CD14-positive monocyte (primary cell): ENCODE results near the gene CARS2. TPM values are rescaled to one million over a fixed set of nuclear protein-coding genes. Genes with fewer than 3 reads are reported as not detected.
"Not testable (repeated sequence)": the region's sequence is repeated elsewhere in the genome, so short reads cannot be mapped to it uniquely, and the experiment has no call there.

Experiments used
- DNase-seq, 3 donors: peaks; one replicate each; pipeline ENCODE4 v3.0.0-alpha.2; 2011 to 2022
- H2AFZ ChIP-seq: 2 replicates; pipeline ENCODE4 v1.6.0; 2012; ENCODE audit warnings: mild to moderate bottlenecking, low read depth, low read length, inconsistent platforms; ENCODE audit not compliant: insufficient read depth, poor library complexity, severe bottlenecking
- H3K27ac ChIP-seq, 2 donors: 1 replicate in 1 of 2; 2 replicates in 1 of 2; pipeline ENCODE4 v1.5.1; 2012 to 2013; ENCODE audit warnings: low read length in 2 of 2, control low read depth in 1 of 2, inconsistent platforms in 1 of 2, low read depth in 1 of 2, mild to moderate bottlenecking in 1 of 2
- H3K27me3 ChIP-seq, 2 donors: one replicate each; pipeline versions ENCODE4 v1.6.0 to v1.6.1; 2011 to 2013; ENCODE audit warnings: low read length in 2 of 2; ENCODE audit not compliant: control insufficient read depth in 2 of 2, insufficient read depth in 2 of 2
- H3K36me3 ChIP-seq, 2 donors: replicated peaks in 1 of 2; 1 replicate in 1 of 2; 2 replicates in 1 of 2; pipeline versions ENCODE4 v1.5.1 to v1.6.1; 2012 to 2013; ENCODE audit warnings: low read length in 2 of 2, control low read depth in 1 of 2, inconsistent platforms in 1 of 2, mild to moderate bottlenecking in 1 of 2; ENCODE audit not compliant: insufficient read depth in 2 of 2, control insufficient read depth in 1 of 2
- H3K4me1 ChIP-seq, 2 donors: 1 replicate in 1 of 2; 2 replicates in 1 of 2; pipeline versions ENCODE4 v1.5.1 to v1.6.1; 2012 to 2013; ENCODE audit warnings: low read length in 2 of 2, control low read depth in 1 of 2, inconsistent platforms in 1 of 2, mild to moderate bottlenecking in 1 of 2, moderate library complexity in 1 of 2; ENCODE audit not compliant: insufficient read depth in 2 of 2, control insufficient read depth in 1 of 2
- H3K4me2 ChIP-seq: replicated peaks from 2 replicates; pipeline ENCODE3; 2012; ENCODE audit warnings: low read length, moderate library complexity, mild to moderate bottlenecking; ENCODE audit not compliant: poor library complexity, severe bottlenecking; ENCODE audit errors: extremely low read depth
- H3K4me3 ChIP-seq, 3 experiments: fragments of 200-600 bp in 1 of 3; sonication (generic) in 1 of 3; replicated peaks in 1 of 3; 1 replicate in 2 of 3; 2 replicates in 1 of 3; pipeline ENCODE4 v1.5.1; 2011 to 2013; ENCODE audit warnings: low read length in 3 of 3, mild to moderate bottlenecking in 3 of 3, control low read depth in 2 of 3, low read depth in 2 of 3, inconsistent platforms in 1 of 3, moderate library complexity in 1 of 3
- H3K79me2 ChIP-seq: 2 replicates; pipeline ENCODE4 v1.6.0; 2012; ENCODE audit warnings: mild to moderate bottlenecking, control low read depth, inconsistent platforms, low read length, moderate library complexity; ENCODE audit not compliant: insufficient read depth
- H3K9ac ChIP-seq: 2 replicates; pipeline ENCODE4 v1.6.0; 2017; ENCODE audit warnings: low read length, mild to moderate bottlenecking; ENCODE audit not compliant: insufficient read depth, poor library complexity, severe bottlenecking
- H3K9me3 ChIP-seq, 2 donors: replicated peaks in 1 of 2; 1 replicate in 1 of 2; 2 replicates in 1 of 2; pipeline versions ENCODE4 v1.5.1 to v1.6.1; 2012 to 2013; ENCODE audit warnings: low read length in 2 of 2, control low read depth in 1 of 2; ENCODE audit not compliant: control insufficient read depth in 1 of 2, insufficient read depth in 1 of 2
- H4K20me1 ChIP-seq: 2 replicates; pipeline ENCODE4 v1.6.0; 2012; ENCODE audit warnings: mild to moderate bottlenecking, low read length, control low read depth, moderate library complexity; ENCODE audit not compliant: insufficient read depth
- H3K27ac Mint-ChIP-seq, 7 donors: one replicate each; pipeline ENCODE4 v1.8.0; 2020; ENCODE audit warnings: mild to moderate bottlenecking in 7 of 7, mixed read lengths in 7 of 7, moderate library complexity in 6 of 7, inconsistent platforms in 2 of 7
- H3K27me3 Mint-ChIP-seq, 3 donors: one replicate each; pipeline ENCODE4 v1.8.0; 2021 to 2022; ENCODE audit warnings: low read depth in 3 of 3, mild to moderate bottlenecking in 3 of 3, mixed read lengths in 3 of 3, moderate library complexity in 3 of 3, inconsistent platforms in 1 of 3
- H3K36me3 Mint-ChIP-seq, 2 donors: one replicate each; pipeline ENCODE4 v1.8.0; 2020; ENCODE audit warnings: mixed read lengths in 2 of 2, inconsistent platforms in 1 of 2, mild to moderate bottlenecking in 1 of 2
- H3K4me1 Mint-ChIP-seq: one replicate; pipeline ENCODE4 v1.8.0; 2020; ENCODE audit warnings: mild to moderate bottlenecking, mixed read lengths
- H3K4me3 Mint-ChIP-seq, 2 donors: one replicate each; pipeline ENCODE4 v1.8.0; 2020; ENCODE audit warnings: mild to moderate bottlenecking in 2 of 2, mixed read lengths in 2 of 2, moderate library complexity in 1 of 2
- H3K9me3 Mint-ChIP-seq, 7 donors: one replicate each; pipeline ENCODE4 v1.8.0; 2020 to 2022; ENCODE audit warnings: mixed read lengths in 7 of 7, mild to moderate bottlenecking in 6 of 7, moderate library complexity in 6 of 7, inconsistent platforms in 2 of 7
- CTCF ChIP-seq: fragments of 200-600 bp; IDR thresholded peaks from one replicate; pipeline ENCODE4 v1.8.0; 2022; ENCODE audit warnings: antibody characterized with exemption, mild to moderate bottlenecking
- WGBS: methylation state at CpG from one replicate; pipeline ENCODE4 v1.1.5; 2013; ENCODE audit warnings: missing lambda C conversion rate; ENCODE audit not compliant: insufficient coverage; 5-methylcytosine and 5-hydroxymethylcytosine counted together
- intact Hi-C, 2 donors: fragments of 100-400 bp; cut with micrococcal nuclease; formaldehyde crosslinking; loops; one replicate each; pipeline versions ENCODE4 v1.15.0 to v1.15.1; 2023
- polyA plus RNA-seq, 3 donors: library from polyadenylated mRNA; depleted of rRNA in 1 of 3; unstranded in 2 of 3; stranded (reverse) in 1 of 3; fragments of 300-500 nt in 2 of 3; fragments of >200 nt in 1 of 3; fragmentation: Illumina TruSeq in 2 of 3; gene quantifications; 1 replicate in 2 of 3; 2 replicates in 1 of 3; pipeline ENCODE4 v1.2.3, GENCODE V29; 2012 to 2021

Gene CARS2
- polyA plus RNA-seq, 3 donors = 130 to 305 (median 227) TPM

DNA sequence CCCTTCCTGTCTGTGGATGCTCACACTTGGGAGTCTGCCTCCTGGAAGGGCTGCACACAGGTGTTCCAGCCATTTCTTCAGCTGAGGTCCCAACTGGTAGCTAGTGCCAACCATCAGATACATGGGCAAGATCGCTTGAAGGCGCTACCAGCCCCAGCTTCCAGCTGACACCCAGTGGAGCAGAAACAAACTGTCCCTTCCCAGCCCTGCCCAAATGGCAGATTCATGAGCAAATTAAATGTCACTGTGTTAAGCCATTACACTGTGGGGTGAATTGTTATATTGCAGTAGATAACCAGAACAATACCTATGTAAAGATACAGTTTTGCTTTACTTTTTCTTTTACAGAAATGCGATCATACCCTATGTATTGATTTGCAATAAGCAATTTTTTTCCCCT lies 25.2 kb upstream of the CARS2 start:
- Histone ChIP-seq H3K79me2 (no peaks in the 10 kb centered on the region), H3K9me3 (peaks cover 0 to 3% of the 10 kb centered on the region in 2 donors), H3K36me3 (peaks cover 2 to 4% of the 10 kb centered on the region in 2 donors), H3K4me3 (no peak overlapping the region), H4K20me1 (peaks cover 4% of the 10 kb centered on the region), H3K4me2 (no peak overlapping the region), H3K27me3 (no peaks in the 10 kb centered on the region), H3K9ac (no peak overlapping the region), H3K4me1 (no peaks in the 10 kb centered on the region), H3K27ac (no peak overlapping the region), H2AFZ (no peak overlapping the region)
- Mint-ChIP-seq H3K27ac (peak overlapping the region in 1 of 7 donors; percentile 63), H3K9me3 (peaks cover 3 to 12% (median 5%) of the 10 kb centered on the region in 7 donors), H3K36me3 (peaks cover 3 to 11% of the 10 kb centered on the region in 2 donors), H3K4me1 (peaks cover 10% of the 10 kb centered on the region), H3K4me3 (no peak overlapping the region), H3K27me3 (peaks cover 0 to 4% (median 1%) of the 10 kb centered on the region in 3 donors)
- 80% methylated on average over 2 of the region's 3 CpGs for WGBS
- intact Hi-C loops = no loop called here
- TF ChIP-seq CTCF = no peak
- no peak for DNase-seq

DNA sequence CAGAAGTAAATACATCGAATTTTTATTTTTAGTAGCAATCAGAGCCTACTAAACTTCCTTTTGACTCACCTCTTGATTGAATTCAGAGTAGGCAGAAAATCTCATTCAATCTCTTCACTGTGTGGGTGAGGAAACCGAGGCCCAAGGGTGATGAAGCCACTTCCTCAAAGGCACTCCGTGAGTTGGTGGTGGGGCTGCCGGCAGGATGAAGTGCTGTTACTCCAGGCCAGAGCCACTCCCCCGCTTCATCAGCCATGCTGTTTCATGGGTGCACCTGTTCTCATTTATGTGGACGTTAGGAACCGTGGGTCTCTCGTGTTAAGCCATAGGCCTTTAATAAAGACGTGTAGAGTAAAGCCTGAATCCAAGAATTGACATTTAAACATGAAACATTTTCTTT lies 20.8 kb upstream of the CARS2 start:
- Mint-ChIP-seq H3K4me3 (no peak overlapping the region), H3K4me1 (peaks cover 10% of the 10 kb centered on the region), H3K36me3 (peaks cover 6 to 29% of the 10 kb centered on the region in 2 donors), H3K9me3 (no peaks in the 10 kb centered on the region), H3K27me3 (peaks cover 0 to 6% (median 1%) of the 10 kb centered on the region in 3 donors), H3K27ac (no peak overlapping the region)
- no peak overlapping the region for H3K9ac ChIP-seq
- peaks cover 6 to 34% of the 10 kb centered on the region in 2 donors for H3K36me3 ChIP-seq
- no peak for DNase-seq
- peaks cover 22% of the 10 kb centered on the region for H3K79me2 ChIP-seq
- no peak overlapping the region for H3K4me2 ChIP-seq
- TF ChIP-seq CTCF = no peak
- H4K20me1 ChIP-seq = peaks cover 31% of the 10 kb centered on the region
- intact Hi-C loops = no loop called here
- H2AFZ ChIP-seq = no peak overlapping the region
- H3K4me1 ChIP-seq = no peaks in the 10 kb centered on the region
- no peak overlapping the region for H3K27ac ChIP-seq
- no peaks in the 10 kb centered on the region for H3K27me3 ChIP-seq
- 42% methylated on average over 2 of the region's 9 CpGs for WGBS
- H3K9me3 ChIP-seq = no peaks in the 10 kb centered on the region
- H3K4me3 ChIP-seq = no peak overlapping the region

DNA sequence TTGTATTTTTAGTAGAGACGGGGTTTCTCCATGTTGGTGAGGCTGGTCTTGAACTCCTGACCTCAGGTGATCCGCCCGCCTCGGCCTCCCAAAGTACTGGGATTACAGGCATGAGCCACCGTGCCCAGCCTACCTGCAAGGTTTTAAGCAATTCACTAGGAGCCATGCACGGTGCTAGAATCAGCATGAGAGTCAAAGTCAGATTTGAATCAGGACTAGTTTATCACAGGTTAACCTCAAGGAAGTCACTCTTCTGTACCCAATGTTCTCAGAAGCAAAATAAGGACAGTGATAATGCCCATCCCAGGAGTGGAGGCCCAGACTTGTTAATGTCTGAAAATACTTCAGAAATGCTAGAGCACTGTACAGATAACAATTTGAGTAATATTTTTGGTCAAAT lies 20.2 kb upstream of the CARS2 start:
- DNase-seq, H3K27ac ChIP-seq, H3K4me2 ChIP-seq, H3K9ac ChIP-seq, H3K9me3 Mint-ChIP-seq, H3K4me3 Mint-ChIP-seq, H3K27me3 ChIP-seq, H3K4me3 ChIP-seq, H3K4me1 ChIP-seq, H3K27ac Mint-ChIP-seq, H3K27me3 Mint-ChIP-seq, H2AFZ ChIP-seq, H3K9me3 ChIP-seq, H3K4me1 Mint-ChIP-seq, intact Hi-C loops: not testable (repeated sequence)
- peaks cover 6 to 38% of the 10 kb centered on the region in 2 donors for H3K36me3 ChIP-seq
- H3K36me3 Mint-ChIP-seq = peaks cover 7 to 35% of the 10 kb centered on the region in 2 donors
- peaks cover 36% of the 10 kb centered on the region for H4K20me1 ChIP-seq
- 80% methylated on average over 1 of the region's 6 CpGs for whole genome bisulfite sequencing
- H3K79me2 ChIP-seq = peaks cover 27% of the 10 kb centered on the region
